OCI-M2 (cell line): Measurements from ENCODE around the gene DTX1.
"Not testable (repeated sequence)": the region's sequence is repeated elsewhere in the genome, so short reads cannot be mapped to it uniquely, and the experiment has no call there.

Experiments used
- DNase-seq: peaks from one replicate; lab custom pipeline; 2025; ENCODE audit not compliant: unreplicated experiment; lab: John Stamatoyannopoulos, UW

Gene DTX1

DNA sequence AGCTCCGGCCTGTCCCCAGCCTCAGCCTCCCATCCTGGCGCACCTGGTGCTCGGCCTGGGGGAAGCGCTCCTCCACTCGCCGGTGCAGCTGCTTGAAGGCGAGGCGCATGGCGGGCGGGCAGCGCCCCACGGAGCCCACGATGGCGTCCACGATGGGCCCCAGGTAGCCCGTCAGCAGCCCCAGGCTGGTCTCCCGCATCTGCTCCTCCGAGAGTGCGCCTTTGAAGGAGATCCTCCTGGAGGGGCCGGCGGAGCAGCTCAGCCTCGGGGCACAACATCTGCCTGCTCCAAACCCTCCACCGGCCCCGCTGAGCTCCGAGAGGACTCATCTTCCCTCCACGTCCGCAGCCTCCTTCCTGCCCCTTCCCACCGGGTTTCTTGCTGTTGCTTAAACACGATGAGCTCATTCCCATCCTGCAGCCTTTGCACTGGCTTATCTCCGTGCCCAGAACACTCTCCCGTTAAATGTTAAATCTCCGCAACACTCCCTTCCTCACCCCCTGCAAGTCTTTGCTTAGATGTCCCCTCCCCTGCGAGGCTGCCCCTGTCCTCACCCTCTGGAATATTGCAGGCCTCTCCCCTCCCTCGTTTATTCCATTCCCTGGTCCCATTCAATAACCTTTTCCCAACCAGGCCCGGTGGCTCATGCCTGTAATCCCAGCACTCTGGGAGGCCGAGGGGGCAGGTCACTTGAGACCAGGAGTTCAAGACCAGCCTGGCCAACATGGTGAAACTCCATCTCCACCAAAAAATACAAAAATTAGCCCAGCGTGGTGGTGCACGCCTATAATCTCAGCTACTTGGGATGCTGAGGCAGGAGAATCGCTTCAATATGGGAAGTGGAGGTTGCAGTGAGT, 55.7 kb downstream of the DTX1 start:
- no peak for DNase-seq

- no peak for DNase-seq
These were observed 56.9 kb downstream of the DTX1 start for GRCh38 chr12:113113397-113113796.

DNA sequence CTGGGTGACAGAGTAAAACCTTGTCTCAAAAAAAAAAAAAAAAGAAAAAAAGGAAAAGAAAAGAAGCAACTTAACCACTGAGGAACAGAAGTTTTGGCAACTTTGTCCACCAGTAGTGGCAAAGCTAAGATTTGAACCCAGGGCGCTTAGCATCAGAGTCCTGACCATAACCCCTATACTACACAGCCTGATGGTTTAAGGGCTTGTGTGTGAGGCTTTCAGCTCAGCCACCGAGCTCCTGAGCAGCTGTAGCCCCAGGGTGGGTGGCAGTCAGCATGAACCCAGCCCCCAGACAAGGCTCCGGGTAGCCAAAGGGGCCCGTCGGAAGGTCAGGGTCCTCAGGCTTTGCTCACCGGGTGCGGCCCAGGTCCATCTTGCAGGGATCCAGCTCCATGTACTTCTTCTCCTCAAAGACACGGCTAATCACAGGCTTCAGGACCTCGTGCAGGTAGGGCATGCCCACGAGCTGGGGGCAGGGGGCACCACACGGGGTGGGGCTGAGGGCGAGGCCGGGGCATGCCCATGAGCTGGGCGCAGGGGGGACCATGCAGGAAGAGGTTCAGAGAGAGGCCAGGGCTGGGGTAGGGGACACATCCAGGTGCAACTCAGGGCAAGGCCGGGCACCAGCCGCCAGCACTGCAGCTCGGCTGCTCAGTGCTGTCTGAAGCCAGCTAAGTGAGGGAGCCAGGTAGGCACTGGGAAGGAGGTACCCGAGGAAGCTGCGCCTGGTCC, 58.1 kb downstream of the DTX1 start:
- DNase-seq, result no peak

- DNase-seq, result no peak
These were observed 59.1 kb downstream of the DTX1 start for GRCh38 chr12:113115455-113116126.

GRCh38 chr12:113116875-113117274, 60.3 kb downstream of the DTX1 start:
- no peak for DNase-seq

GRCh38 chr12:113117684-113118083, 61.2 kb downstream of the DTX1 start:
- DNase-seq, result not testable (repeated sequence)

DNA sequence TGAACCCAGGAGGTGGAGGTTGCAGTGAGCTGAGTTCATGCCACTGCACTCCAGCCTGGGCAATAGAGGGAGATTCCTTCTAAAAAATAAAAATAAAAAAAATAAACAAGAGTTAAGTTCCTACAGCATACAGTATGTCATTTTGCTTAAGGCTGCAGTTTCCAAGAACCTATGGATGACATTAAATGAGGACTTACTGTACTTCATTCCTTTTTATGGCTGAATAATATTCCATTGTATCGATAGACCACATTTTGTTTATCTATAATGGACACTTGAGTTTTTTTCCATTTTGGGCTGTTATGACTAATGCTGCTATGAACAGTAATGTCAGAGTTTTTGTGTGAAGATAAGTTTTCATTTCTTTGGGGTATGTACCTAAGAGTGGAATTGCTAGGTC, 61.6 kb downstream of the DTX1 start:
- DNase-seq, result no peak

DNA sequence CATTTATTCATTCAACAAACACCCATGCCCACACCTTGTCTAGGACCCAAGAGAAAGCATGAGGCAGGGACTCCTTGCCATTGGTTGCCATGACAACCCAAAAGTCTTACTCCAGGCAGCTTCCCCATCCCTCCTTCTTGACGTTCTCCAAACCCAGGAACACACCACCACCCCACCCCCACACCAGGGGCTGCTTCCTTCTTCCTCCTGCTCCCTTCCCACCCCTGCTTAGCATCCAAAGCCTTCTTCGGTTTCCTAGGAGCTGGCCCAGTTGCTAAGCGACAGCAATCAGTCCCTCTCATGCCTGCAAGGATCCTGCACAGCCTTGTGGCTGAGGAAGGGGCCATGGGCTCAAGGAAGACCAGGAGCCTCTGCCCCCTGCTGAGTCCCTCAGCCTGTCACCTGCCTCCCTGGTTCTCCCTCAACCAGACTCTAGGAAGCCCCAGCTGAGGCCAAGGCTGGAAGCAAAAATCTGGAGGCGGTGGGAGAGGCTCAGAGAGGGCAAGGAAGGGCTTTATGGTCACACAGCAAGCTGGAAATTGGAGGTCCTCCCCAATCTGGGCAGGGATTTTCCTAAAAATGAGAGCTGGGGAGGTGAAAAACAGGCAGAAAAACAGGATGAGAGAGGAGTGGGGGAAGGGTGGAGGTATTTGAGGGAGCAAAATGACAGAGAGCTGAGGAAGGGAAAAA, 63.6 kb downstream of the DTX1 start:
- DNase-seq, result no peak

- DNase-seq, result no peak
These were observed 64.3 kb downstream of the DTX1 start for GRCh38 chr12:113120670-113121370.

- no peak for DNase-seq
These were observed 71.3 kb downstream of the DTX1 start for GRCh38 chr12:113127791-113128199.

- DNase-seq, result no peak
These were observed 72.5 kb downstream of the DTX1 start for GRCh38 chr12:113128802-113129663.

- DNase-seq, result no peak
These were observed 73.3 kb downstream of the DTX1 start for GRCh38 chr12:113129664-113130456.

GRCh38 chr12:113130457-113131135, 74.1 kb downstream of the DTX1 start:
- DNase-seq, result no peak

DNA sequence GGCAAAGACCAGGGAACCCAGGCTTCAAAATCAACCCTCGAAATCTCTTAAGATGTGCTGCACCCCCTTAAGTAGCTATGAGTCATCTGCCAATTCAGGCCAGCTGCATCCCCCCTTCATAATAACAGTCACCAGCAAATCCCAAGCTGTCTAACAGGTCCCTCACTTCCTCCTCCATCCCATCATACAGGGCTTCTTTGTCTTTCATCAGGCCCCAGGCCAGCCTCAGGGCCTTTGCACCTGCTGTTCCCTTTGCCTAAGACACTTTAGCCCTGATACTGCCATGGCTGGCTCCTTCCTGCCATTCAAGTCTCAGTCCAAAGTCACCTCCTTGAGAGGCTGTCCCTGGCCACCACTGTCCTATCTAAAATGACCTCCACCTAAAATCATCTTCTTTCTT, 75.0 kb downstream of the DTX1 start:
- DNase-seq, result no peak

GRCh38 chr12:113133036-113133435, 76.5 kb downstream of the DTX1 start:
- DNase-seq, result no peak

- DNase-seq, result no peak
These were observed 77.1 kb downstream of the DTX1 start for GRCh38 chr12:113133666-113134065.

DNA sequence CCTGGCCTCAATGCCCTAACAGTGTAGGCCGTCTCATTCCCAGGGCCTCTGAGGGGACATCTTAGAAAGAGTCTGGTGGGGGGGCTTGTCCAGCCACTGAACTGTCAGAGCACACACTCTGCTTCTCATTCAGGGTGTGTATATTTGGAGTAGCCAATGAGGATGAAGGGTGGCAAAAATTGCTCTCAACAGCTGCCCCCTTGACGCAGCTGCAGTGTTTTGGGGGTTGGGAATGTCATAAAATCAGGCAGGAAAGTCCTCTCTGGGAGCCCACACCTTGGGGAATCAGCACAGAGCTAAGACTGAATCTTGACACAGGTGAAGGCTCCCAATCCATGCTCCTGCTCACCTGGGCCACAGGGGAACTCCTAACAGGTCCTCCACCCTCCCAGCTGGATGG, 77.5 kb downstream of the DTX1 start:
- no peak for DNase-seq

GRCh38 chr12:113134521-113134951, 78.0 kb downstream of the DTX1 start:
- DNase-seq, result no peak
